Suppressor macrophage treated with lipopolysaccharide for 1 hour (primary cell): ENCODE data around the gene ATP1A3.
"Not testable (repeated sequence)": the region's sequence is repeated elsewhere in the genome, so short reads cannot be mapped to it uniquely, and the experiment has no call there.

Source experiments
- DNase-seq, 3 donors: peaks; one replicate each; pipeline ENCODE4 v3.0.0-alpha.2; 2020 to 2022

ATP1A3 gene

DNA sequence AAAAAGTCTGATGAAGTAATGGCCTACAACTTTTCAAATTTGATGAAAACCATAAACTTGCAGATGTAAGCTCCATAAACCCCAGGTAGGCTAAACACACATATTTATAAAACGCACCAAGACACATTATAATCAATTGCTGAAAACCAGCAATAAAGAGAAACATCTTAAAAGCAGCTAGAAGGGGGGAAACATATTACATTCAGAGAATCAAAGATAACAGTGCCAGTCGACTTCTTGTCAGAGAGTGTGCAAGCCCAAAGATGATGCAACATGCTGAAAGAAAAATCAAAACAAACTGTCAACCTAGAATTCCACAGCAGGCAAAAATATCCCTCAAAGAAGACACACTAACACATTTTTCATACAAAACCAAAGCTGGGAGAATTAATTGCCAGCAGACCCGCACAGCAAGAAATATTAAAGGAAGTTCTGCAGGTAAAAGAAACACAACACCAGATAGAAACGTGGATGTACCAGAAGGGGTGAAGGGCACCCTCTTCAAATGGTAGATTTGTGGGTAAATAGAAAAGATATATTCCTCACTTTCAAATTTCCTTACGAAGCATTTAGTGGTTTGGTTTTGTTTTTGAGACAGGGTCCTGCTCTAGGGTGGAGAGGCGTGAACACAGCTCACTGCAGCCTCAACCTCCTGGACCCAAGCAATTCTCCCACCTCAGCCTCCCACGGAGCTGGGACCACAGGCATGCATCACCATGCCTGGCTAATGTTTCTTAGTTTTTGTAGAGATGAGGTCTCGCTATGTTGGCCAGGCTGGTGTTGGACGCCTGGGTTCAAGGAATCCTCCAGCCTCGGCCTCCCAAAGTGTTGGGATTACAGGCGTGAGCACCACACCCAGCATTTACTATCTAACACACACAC is 16.5 kb upstream of the ATP1A3 start:
- DNase-seq, result no peak

GRCh38 chr19:42006569-42006968 is 12.5 kb upstream of the ATP1A3 start:
- no peak for DNase-seq

DNA sequence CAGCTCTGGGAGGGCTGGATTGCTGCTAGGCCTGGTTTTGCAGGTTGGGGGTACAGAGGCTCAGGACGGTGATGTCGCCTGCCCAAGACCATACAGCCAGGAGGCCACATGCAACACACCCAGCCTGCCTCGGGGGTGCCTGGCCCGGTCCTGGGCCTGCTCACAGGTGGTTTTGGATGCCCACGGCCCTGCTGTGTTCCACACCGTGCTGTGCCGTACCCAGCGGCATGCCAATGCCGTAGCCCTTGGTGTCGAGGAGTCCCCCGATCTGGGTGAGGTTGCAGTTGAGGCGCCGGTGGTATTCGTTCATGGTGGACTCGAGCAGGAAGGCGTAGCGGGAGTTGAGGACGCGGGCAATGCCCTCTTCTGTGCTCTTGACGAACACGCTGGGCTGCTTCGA is 11.5 kb upstream of the ATP1A3 start:
- no peak for DNase-seq

GRCh38 chr19:42003506-42004294 is 9.7 kb upstream of the ATP1A3 start:
- no peak for DNase-seq

DNA sequence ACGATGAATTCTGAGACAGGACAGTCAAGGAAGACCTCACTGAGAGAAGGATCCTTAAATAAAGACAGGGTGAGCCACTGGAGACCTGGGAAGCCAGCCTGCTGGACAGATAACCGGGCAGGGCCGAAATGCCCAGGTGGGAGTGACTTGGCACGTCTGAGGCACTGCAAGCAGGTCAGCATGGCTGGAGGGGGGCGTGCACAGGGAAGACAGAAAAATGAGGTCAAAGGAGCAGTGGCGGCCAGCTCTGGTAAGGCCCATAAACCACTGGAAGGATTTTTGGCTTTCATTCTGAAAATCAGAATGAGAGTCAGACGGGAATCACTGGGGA is 5.8 kb upstream of the ATP1A3 start:
- DNase-seq, result no peak

DNA sequence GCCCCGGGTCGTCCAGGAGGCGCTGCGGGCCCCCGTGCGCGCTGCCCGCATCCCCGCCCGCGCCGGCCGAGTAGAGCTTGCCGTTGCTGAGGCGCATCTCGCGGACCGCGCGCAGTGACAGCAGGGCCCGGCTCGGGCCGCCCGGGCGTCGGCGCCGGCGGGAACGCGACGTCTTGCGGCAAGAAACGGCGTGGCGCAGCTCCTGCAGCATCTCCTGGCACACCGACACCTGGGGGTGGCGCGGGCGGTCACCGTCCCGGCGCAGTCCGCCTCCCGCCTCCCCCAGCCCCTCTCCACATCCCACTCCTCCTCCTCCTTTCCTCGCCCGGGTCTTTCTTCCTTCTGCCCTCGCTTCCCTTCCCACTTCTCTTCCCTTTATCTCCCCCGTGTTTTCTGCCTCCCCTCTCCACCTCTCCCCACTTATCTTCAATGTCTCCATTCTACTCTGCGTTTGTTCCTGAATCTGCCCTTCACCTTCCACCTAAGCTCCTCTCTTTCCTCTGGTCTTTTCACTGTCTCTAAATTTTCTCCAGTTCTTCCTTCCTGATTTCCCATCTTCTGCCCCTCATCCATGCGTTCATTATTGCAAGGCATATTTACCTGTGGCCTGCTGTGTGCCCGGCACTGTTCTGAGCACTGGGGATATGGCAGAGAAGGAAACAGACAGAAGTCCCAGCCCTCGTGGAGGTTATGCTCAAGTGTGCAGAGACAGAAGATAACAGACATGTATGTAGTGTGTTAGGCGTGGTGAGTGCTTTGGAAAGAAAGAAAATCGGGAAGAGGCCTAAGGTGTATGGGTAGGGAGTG is 5.2 kb upstream of the ATP1A3 start:
- DNase-seq, result peak in 1 of 3 donors; percentile 5

DNA sequence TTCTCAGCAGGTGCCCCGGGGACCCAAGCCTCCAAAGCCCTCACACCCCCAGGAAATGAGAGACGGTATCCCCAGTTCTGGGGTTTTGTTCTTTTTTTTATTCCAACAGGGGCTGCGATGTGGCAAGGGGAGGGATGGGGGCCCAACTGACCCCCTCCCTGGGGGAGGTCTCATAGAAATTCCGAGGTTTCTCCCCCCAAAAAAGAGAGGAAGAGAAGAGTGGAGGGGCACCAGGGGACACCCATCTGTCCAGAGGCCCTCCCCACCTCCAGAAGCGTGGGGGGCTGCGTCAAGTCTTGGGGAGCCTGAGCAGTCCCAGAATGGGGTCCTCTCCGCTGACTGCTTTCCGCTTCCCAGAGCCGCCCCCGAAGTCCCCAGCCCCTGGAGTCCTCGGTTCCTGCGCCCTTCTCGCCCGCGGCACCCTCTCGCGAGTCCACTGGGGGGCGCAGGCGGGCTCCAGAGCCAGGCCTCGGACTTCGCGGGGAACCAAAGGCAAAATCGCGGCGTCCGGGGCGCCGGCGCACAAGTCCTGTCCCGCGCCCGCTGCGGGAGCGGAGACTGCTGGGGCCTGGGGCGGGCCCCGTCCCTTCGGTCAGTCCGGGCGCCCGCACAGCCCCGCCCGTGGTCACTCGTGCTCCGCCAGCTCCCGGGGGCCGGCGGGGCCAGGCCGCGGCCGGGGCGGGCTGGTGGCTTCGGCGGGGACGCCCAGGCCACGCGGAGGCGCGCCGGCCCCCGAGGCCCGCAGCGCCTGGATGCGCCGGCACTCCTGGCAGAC is 4.4 kb upstream of the ATP1A3 start:
- peak; percentile 53 to 72 (median 57) for DNase-seq

DNA sequence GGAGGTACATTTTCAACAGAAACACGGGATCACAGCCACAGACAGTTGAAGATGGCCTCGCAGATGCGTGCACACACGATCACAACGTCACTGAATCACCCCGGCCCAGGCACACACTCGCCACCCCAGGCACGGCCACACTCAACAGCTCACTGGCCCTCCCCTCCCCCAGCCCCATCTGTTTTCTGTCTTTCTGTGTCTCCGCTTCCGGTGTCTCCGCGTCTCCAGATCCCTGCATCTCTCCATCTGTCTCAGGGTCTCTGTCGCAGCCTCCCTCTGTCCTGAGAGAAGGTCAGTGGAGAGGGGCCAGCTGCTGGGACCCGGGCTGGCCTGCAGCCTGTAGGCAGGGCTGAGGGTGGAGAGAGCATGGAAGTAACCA is 3.8 kb upstream of the ATP1A3 start:
- DNase-seq, result no peak

DNA sequence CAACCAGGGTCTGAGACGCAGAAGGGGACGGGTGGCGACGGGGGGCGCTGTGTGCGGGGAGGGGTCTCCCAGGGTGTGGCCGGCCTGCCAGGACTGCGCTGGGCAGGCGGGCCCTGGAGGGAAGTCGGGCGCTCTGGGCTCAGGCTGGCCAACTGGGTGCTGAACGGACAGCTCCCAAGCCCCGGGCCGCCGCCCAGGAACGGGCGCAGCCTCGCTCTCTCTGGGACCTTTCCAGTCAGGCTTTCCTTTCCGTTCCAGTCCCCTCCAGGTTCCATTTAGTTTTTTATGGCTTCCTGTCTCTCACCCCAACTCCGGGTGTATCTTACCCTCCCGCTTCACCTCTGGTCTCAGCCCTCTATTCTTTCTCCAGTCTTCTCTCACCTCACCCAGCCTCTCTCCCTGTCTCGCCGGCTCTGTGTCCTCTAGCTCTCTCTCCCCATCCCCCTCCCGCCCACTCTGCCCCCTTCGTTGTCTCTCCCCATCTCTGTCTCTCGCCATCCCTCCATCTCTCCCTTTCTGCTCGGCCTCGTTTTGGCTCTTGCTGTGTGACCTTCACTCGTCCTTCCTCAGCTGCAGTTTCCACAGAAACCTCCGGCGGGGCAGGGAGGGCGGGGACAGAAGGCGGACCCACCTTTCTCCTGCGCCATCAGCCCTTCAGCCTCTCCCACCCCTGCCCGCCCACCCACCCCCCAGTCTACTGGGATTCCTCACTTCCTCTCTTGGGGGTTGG is 3.3 kb upstream of the ATP1A3 start:
- peak; percentile 39 to 78 (median 61) for DNase-seq

- peak in 2 of 3 donors; percentile 15 to 16 for DNase-seq
These were observed 2.1 kb upstream of the ATP1A3 start for GRCh38 chr19:41995959-41996797.

GRCh38 chr19:41994994-41995958 is 1.2 kb upstream of the ATP1A3 start:
- DNase-seq, result no peak

DNA sequence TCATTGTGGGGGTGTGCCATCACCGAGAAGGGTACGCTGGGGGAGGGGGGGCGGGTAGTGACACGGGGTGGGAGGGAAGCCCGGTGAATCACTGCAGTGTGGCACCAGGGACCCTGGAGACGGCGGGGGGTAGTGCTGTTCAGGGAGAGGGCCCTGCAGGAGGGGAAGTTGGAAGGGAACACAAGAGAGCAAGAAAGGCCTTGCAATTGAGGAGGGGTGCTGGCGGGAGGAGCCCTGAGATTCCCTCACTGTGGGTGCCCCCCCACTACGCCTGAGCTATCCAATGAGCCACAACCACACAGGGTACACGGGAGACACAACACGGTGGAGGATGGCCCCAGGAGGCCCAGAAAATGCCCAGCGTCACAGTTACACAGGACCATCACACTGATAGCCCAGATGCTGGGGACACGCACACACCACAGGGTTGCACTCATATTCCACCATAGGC is 516 bp upstream of the ATP1A3 start:
- DNase-seq, result peak in 2 of 3 donors; percentile 24 to 37

GRCh38 chr19:41991925-41992569 is 2.0 kb downstream of the ATP1A3 start:
- not testable (repeated sequence) for DNase-seq

DNA sequence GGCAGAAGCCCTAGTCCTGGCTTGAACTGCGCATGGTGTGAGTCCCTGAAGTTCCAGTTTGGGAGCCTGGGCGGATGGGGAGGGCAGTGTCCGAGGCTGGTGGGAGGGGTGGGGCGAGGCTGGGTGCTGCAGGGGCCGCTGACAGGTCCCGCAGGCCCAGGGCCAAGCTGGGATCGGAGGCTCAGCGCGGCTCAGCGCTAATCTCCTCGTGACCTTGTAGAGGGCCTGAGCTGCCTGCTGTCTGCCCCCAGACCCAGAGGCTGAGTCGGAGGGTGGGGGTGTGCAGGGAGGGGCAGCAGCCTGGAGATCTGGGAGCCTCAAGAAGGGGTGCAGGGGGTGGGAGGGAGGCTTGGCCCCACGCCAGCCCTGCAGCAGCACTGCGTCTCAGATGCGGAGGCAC is 3.0 kb downstream of the ATP1A3 start:
- peak in 1 of 3 donors; percentile 6 for DNase-seq

- no peak for DNase-seq
These were observed 3.4 kb downstream of the ATP1A3 start for GRCh38 chr19:41990615-41991014.

GRCh38 chr19:41990028-41990427 is 4.0 kb downstream of the ATP1A3 start:
- DNase-seq, result no peak

GRCh38 chr19:41988947-41989346 is 5.1 kb downstream of the ATP1A3 start:
- no peak for DNase-seq

- DNase-seq, result no peak
These were observed 6.7 kb downstream of the ATP1A3 start for GRCh38 chr19:41987141-41987860.
